HG02610 (cell line): ENCODE data around the gene TMEM184A.

ENCODE experiments used
- ATAC-seq: cut with Tn5 transposase; IDR thresholded peaks from one replicate; pipeline ENCODE4 v1.9.1; 2021; ENCODE audit warnings: mild to moderate bottlenecking, moderate library complexity; ENCODE audit not compliant: unreplicated experiment

The TMEM184A gene

DNA sequence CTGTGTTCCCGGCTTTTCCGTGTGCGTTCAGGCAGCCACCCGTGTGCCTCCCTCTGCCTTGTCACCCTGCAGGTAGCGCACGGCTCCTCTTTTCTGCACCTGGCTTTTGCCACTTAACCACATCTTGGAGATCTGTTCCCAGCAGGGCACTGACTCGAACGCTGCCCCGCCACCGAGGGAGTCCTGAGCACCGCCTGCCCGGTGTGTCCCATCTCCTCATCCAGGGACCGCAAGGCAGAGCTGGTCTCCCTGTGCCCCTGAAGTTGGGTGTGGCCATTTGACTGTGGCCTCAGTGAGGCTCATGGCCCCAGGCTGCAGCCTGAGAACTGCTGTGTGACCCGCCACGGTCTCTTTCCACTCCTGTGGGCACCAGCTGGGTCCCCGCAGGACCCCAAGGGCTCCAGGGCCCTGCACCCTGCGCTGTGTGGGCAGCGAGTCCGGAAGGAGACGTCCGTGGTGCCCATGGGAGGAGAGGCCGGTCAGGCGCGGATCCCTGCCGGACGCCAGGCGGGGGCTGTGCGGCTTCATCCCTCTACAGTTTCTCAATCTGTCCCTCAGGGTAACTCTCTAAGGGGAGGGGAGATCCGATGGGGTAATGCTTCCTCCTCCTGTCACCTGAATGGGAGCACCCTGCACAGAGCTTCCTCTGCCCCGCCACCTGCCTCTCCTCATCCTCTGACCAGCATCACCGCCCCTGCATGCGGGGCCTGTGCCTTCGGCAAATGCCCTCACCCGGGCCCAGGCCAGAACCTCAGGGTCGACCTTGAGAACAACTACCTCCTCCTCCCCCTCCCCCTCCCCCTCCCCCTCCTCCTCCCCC, 50.1 kb downstream of the TMEM184A start:
- no peak for ATAC-seq

DNA sequence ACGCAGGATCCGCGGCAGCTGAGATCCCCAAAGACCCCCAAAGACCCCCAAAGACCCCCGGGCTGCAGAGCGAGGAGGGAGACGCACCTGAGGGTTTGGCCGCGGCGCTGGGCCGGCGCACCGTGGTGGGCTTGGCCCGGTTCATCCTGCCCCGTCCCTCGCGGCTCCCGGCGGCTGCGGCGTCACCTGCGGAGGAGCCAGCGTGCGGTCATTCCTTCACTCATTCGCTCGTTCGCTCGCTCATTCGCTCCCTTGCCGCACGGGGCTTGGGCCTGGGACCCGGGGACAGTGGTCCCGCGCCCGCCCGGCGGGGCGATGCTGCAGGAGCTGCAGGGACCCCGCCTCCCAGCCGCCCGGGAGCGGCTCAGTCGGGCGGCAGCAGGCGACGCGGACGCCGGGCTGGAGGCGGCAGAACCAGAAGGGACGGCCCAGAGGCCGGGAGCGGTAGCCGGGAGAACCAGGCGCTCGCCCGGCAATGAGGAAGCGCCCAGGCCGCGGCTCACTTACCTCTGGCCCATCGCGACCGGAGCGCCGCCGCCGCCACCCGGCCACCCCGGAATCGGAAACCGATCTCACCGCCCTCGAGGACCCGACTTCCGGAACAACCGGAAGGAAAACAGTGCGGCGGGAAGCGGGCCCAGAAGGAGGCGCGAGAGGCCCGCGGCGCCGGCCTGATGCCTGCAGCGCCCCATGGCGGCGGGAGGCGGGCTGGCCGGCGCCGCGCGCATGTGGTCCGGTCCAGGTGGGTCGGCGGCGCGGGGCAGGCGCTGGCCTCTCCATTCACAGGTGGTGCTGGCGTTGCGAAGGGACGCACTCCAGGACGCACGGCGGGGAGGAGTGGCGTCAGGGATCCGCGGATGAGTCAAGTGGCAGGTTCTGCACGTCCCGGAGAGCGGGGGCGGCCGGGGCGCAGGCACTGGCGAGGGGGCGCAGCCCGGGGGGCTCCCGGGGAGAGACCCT, 51.9 kb downstream of the TMEM184A start, which contains the start of gene INTS1:
Gene INTS1, minus strand, starts transcription at position 574 of the 960 bp plus-strand sequence. Its CDS starts 429 bp downstream, at position 145.
- ATAC-seq: peak; percentile 71

DNA sequence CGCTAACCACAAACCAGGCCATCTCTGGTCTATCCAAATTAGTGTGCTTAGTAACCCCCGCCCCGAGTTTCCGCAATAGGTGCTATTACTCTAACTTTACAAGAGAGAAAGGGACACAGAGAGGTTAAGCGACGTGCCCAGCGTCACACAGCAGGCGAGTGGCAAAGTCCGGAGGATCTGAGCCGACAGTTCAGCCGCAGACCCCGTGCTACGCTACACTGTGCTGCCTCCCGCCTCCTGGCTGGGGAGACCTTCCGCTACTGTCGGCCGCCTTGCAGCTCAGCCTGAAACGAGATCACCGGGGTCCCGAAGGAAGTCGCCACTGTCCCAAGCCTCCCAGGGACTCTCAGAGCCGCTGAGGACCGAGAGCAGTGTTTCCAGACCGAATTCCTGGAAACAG, 52.6 kb downstream of the TMEM184A start:
- no peak for ATAC-seq

DNA sequence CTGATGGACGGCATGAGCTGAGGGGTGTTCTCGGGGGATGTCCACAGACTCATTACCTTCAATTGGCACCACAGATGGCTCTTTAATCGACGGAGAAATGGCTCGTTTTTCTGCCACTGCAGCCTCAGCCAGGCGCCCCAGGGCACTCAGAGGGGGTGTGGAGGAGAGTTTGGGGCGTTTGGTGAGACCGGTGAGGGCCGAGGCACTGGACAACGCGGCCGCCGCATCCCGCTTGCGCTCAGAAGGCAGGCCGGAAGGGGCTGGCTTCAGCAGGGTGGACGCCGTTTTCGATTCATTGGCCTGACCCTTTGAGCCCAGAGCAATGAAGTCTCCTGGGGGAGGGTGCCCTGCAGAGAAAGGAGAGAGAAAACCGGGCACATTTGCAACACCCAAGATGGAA, 53.2 kb downstream of the TMEM184A start:
- ATAC-seq: no peak

DNA sequence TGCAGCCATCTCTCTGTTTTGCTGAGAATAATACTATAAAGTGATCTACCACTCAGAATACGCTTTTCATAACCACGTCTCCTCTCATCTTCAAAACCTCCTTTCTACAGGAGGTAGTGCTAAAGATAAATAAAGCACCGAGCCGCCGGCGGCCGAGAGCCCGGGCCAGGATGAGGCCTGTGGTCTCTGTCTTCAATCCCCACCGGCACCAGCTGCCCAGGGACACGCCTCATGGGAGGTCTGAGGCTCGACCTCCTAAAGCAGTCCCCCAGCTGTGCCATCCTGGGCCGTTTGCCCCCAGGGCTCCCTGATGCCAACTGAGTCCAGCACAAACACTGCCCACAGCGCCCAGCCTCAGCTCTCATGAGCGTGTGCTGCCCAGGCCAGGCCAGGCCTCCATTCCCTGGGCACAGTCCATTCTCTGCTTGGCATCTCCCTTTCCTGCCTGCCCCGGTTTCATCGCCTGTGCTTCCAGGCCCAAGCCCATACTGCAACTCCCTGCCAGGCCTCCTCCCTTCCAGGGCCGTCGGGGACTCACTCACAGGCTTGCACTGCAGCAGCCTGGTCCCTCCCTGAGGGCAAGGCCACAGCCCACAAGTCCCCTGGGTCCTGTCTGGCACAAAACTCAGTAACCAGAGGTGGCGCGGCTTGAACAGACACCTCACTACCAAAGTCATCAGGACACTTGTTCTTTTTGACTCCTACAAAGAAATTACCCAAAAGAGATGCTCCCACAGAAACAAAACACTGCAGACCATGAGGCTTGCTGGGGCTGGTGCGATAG, 54.3 kb downstream of the TMEM184A start:
- no peak for ATAC-seq

DNA sequence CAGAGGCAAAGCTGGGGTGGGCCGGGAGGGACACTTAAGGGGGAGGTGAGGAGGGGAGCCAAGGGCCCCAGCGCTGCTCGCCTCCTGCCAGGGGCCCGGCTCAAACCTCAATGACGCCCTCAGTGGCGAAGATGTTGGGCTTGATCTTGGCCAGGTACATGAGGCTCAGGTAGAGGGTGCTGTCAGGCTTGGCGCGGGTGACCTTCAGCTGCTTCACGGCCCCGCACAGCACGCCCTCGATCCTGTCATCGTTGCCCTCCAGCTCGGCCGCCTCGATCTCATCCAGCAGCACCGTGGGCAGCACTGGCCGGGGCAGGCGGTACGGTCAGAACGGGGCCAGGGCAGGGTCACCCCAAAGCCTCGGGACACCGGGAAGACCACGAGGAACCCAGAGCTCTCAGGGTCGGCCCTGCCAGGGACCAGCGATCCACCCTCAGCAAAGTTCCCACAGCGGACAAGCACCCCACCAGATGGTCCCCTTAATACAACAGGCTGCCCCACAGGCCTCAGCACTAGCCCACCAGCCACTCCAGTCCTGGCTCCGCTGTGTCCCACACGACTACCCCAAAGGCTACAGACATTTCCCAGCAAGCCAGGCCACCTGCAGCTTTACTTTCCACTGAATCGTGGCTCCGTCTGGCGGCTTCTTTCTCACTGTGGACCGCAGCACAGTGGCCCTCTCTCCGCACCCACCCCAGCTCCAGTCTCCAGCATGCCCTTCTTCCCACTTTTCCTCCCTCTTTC, 55.8 kb downstream of the TMEM184A start:
- no peak for ATAC-seq

DNA sequence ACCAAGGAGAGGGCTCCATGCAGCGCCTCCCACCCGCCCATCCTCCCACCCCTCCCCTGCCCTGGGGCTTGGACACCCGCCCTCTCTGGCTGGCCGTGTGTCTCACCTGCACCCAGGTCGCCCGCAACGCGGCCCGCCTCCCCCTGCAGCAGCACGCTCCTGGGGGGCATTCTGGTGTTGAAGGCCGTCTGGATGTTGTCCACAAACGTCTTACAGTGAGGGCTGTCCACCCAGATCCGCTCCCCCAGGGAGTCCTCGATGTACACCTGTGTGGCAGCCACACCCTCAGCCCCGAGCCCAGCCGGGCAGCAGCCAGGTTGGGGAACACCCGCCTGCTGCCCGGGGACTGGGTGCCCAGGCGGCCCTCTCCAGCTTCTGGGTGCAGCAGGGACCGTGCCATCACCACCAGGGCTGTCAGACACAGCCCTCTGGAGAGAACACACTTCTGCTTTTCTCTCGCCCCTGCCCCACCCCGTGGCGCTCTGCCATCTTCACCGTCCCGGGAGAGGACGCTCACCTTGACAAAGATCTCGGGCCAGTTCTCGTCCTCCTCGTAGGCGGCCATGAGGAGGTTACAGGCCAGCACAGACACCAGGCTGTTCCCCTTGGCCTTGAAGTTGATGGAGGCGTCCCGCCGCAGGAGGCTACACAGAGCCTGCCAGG, 56.5 kb downstream of the TMEM184A start:
- ATAC-seq: no peak

DNA sequence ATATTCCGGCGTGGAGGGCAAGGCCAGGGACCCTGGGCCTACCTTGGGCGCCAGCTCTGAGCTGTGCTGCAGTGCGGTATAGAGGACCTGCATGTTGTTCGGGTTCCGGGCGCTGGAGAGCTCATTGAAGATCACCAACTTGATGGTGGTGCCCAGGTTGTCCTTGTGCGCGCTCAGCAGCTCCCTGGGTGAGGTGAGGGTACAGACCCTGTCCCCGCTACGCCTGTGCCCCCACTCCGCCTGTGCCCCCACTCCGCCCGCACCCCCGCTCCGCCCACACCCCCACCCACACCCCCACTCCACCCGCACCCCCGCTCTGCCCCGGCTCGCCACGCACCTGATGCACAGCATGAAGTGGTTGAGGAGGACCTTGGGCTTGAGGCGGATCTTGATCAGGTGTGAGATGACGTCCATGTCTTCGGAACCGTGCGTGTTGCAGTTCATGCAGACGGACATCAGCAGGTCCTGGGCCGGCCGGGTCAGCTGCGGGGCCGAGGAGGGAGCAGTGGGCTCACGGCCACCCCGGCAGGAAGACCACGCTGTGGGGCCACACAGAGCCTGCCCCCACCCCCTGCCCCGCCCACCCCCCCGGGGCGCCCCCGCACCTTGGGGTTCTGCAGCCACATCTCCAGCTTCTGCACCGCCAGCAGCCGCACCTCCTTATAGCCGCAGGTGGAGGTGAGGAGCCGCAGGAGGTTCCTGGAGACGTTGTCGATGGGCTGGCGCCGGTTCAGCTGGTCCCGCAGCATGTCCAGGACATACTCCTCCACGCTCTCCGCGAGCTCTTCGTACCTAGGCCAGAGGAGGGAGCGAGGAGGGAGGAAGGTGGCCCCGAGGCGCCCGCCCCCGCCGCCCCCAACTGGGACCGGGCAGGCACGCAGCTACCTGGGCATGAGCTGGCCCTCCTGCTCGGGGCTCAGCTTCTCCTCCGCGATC, 57.4 kb downstream of the TMEM184A start:
- ATAC-seq: no peak

DNA sequence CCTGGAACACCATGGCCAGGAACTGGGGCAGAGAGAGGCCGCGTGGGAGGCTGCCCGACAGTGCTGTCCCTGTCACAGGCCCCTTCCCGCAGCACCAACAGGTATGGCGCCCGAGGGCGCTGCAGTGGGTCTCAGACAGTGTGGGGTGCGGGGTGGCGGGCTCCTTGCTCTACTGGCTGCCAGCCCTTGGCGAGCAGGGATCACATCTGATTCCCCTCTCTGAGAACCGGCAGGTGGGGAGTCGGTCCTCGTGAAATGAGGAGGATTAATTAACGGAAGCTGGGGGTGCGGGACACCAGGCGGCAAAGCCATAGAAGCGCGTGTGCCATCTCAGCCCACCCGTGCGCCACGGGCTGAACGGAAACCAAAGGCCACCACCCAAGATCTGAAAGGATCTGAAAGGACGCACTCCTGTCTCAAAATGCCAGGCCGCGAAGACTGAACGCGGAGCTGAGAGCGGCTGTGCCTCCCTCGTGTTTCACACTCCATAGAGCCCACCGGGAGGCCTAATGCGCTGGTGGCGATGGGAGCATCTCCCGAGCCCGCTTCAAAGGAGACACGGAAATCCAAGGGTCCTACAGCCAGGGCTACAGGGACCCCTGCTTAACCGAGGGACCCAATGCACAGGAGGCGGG, 58.6 kb downstream of the TMEM184A start:
- ATAC-seq: no peak

DNA sequence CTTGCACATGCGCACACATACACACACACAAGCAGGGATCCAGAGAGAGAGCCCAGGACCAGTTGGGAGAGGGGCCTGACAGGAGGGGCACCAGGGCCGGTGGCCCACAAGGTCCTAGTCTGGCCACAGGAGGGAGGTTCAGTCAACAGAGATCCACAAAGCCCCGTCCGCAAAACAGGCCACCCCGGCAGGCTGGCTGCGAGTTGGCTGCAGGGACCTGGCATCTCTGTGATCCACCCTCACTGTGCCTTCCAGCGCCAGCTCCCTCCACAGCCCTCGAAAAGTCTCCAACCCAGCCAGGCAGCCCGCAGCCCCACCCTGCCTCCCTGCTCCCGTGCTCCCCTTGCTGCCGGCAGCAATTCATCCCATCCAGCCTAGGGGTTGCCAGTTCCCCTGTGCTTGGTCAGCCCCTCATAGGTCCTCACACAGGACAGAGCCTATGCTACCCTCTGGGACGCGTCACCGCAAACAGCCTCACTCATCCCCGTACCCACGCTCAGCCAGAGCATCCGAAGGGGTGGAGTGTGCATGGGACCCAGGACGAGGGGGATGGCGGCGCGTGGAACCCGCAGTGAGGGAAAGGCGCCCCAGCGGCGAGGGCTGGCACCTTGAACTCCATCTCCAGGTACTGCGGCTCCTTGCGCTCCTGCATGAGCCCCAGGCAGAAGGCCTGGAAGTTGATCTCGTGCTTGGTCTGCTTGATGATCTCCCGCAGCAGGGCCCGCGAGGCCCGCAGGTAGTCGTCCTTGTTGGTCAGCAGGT, 59.3 kb downstream of the TMEM184A start:
- no peak for ATAC-seq

DNA sequence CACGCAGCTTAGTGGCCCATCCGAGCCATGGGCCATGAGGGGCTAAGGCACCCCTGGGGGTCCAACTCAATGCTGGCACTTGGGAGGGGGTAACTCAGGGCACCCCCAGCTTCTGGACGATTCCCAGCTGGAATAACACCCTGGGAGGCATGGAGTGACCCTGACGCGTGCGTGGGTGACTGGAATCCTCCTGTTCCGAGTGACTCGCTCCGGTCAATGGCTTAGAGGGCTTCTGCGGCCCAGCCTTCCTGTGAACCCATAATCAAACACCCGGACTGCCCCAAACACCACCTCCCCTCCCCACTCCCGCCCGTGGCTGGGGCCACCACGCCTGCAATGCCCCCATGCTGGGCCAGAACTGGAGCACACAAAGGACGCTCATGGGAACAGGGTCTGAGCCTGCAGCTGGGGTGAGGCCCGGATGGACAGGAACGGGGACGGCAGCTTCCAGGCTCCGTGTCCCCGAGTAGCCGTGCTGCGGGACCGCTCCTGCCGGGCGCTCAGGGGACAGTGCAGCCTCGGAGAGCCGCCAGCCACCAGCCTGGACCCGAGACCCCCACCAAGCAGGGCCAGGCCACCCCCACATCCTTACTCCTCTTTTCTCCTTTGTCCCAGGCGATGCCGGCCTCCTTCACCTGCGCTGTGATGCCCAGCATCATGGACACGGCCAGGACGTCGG, 60.3 kb downstream of the TMEM184A start:
- ATAC-seq: no peak

DNA sequence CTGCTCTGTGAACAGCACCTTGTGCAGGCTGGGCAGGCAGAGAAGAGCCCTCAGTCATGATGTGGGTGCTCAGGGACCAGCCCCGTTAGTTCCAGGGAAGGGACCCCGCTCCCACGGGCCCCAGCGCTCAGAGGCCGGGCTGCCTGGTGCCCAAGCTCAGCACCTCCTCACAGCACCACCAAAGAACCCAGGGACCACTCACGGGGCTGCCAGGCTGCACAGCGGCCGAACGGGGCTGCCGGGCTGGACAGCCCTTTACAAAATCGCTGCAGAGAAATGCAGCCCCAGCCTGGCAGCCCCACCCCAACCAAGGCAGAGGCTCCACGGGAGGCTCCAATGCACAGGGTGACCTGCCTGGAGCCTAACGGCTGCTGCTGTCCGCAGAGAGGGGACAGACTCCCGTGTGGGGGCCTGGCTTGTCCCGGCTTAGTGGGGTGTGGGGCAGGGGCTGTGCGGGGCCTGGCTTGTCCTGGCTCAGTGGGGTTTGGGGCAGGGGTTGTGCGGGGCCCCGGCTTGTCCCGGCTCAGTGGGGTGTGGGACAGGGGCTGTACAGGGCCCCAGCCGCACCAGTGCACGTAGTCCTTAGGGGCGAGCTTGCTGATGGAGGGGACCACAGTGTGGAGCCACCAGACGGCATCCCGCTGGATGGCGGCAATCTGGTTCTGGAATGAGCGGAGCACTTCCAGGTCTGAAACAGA, 61.0 kb downstream of the TMEM184A start:
- ATAC-seq: no peak

DNA sequence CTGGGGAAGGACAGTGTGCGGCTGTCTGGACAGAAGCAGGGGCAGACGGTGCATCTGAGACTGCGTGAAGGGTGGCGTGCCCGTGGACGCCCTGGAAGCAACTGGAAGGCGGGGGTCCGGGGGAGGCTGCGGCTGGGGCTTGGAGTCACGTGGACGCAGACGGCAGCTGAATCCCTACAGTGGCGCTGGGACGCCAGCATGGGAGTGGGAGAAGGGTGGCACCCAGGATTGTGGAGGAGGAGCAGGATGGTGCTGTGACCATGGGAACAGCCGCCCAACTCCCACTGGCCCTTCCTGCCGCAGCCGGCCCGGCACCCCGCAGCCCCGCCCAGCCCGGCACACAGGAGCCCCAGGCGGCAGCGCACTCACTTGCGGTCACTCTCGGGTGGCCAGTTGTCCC, 61.6 kb downstream of the TMEM184A start:
- no peak for ATAC-seq

DNA sequence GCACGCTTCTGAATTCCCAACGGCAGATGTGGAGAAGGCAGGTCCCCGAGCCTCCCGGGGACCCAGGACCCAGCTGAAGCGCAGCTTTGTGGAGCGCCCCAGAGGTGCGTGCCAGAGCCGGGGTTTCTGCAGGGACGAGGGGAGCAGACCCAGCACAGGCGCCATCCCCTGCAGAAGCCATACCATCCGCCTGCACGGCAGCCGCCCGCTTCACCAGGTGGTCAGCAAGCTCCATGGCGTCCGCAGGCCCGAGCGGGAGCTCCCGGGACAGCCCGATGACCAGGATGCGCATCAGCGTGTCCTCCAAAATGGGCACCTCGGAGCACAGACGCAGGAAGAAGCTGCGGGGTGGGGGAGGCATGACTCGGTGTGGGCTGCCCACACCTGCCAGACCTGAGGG, 62.4 kb downstream of the TMEM184A start:
- ATAC-seq: no peak

DNA sequence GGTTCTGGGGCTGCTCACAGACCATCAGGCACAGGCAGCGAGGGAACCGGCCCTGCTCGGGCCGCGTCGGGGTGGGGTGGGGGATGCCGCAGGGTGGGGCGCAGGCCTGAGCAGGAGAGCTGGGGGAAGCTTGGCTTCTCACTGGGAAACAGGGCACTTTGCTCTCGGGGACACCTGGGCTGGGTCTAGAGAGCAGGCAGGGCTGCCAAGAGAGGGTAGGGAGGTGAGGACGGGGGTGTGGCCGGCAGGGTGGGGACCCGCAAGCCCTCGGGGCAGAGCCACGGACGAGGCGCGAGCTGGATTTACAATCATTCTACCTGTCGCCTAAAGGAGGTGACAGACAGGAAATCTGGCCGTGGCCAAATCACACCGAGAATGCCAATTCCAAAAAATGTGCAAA, 62.9 kb downstream of the TMEM184A start:
- no peak for ATAC-seq

DNA sequence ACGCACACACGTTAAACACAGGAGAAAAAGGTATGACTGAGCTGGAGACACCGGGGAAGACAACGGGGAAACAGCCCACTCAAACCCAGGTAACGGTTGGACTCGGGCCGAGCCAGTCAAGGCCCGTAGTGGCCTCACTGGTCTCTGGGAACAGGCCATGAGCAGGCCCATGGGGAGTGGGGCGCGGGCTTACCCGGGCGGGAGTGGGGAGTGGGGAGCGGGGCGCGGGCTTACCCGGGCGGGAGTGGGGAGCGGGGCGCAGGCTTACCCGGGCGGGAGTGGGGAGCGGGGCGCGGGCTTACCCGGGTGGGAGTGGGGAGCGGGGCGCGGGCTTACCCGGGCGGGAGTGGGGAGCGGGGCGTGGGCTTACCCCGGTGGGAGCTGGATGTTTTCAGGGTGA, 63.4 kb downstream of the TMEM184A start:
- ATAC-seq: no peak
